ENCODE measurements around the gene ZNF865. TPM values are rescaled to one million over a fixed set of nuclear protein-coding genes. Genes with fewer than 3 reads are reported as not detected.

ZNF865 gene
- total RNA-seq, 2 donors from 2014 or later, result 18.4 to 21.0 TPM

DNA sequence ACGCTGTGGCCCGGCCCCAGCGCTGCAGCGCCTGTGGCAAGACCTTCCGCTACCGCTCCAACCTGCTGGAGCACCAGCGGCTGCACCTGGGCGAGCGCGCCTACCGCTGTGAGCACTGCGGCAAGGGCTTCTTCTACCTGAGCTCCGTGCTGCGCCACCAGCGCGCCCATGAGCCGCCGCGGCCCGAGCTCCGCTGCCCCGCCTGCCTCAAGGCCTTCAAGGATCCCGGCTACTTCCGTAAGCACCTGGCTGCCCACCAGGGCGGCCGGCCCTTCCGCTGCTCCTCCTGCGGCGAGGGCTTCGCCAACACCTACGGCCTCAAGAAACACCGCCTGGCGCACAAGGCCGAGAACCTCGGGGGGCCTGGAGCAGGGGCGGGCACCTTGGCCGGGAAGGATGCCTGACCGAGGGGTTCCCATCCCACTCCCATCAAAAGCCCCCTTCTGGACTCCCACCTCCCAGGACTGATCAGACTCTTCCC is 11.0 kb downstream of the ZNF865 start:
- no peaks in the 10 kb centered on the region for H3K9me3 ChIP-seq
- no peak overlapping the region for H3K4me3 ChIP-seq
- TF ChIP-seq, protein P1, sequence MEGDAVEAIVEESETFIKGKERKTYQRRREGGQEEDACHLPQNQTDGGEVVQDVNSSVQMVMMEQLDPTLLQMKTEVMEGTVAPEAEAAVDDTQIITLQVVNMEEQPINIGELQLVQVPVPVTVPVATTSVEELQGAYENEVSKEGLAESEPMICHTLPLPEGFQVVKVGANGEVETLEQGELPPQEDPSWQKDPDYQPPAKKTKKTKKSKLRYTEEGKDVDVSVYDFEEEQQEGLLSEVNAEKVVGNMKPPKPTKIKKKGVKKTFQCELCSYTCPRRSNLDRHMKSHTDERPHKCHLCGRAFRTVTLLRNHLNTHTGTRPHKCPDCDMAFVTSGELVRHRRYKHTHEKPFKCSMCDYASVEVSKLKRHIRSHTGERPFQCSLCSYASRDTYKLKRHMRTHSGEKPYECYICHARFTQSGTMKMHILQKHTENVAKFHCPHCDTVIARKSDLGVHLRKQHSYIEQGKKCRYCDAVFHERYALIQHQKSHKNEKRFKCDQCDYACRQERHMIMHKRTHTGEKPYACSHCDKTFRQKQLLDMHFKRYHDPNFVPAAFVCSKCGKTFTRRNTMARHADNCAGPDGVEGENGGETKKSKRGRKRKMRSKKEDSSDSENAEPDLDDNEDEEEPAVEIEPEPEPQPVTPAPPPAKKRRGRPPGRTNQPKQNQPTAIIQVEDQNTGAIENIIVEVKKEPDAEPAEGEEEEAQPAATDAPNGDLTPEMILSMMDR (IDR thresholded peaks at IDR 0.05), result no peak
- TF ChIP-seq POLR2AphosphoS5 (IDR thresholded peaks at IDR 0.05), result no peak
- TF ChIP-seq POLR2A (IDR thresholded peaks at IDR 0.05), result no peak
- H3K27ac ChIP-seq, result no peak overlapping the region
- WGBS, result 96% methylated on average over 38 of the region's 38 CpGs
- DNase-seq (ENCODE audit: low spot score), result no peak
- intact Hi-C loops (cut with DNase I), result no loop called here
- no peaks in the 10 kb centered on the region for H3K4me1 ChIP-seq (replicated peaks)
- peaks cover 6 to 19% of the 10 kb centered on the region in 2 donors for H3K36me3 ChIP-seq
- H3K27me3 ChIP-seq (replicated peaks; ENCODE audit: insufficient read depth), result no peaks in the 10 kb centered on the region

DNA sequence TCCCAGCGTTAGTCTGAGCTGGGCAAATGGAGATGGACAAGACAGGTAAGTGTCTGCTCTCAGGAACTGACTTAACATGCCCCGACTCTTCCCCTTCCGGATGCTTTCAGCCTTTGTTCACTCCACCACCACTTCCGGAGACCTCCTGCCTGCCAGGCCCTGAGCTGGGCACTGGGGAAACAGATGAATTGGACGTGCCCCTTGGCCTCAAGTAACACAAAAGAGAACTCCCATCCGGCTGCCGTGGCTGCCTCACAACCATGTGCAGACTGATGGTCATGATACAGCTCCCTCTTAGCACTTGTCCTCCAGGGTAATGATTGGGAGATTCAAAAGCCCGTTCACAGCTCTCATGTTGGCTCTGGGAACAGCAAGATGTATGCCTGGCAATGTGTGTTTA is 12.0 kb downstream of the ZNF865 start:
- TF ChIP-seq POLR2AphosphoS5 (IDR thresholded peaks at IDR 0.05) (no peak), POLR2A (IDR thresholded peaks at IDR 0.05) (no peak)
- TF ChIP-seq, protein P1 (IDR thresholded peaks at IDR 0.05), result no peak

DNA sequence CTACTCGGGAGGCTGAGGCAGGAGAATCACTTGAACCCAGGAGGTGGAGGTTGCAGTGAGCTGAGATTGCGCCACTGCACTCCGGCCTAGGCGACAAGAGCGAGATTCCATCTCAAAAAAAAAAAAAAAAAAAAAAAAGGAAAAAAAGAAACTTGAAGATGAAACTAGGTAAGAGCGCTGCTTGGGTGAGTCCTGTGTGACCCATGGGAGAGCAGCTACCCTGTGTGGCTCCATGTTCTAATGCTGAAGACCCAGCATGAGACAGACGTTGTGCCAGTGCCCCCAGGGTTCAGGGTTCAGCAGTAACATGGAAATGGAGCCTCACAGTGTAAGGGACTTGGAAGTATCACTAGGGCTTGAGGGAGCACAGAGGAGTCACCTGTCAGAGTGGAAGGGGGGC is 13.0 kb downstream of the ZNF865 start:
- H3K27ac ChIP-seq, result no peak overlapping the region
- 85% methylated on average over 7 of the region's 7 CpGs for WGBS
- no peaks in the 10 kb centered on the region for H3K4me1 ChIP-seq (replicated peaks)
- TF ChIP-seq, protein P1 (IDR thresholded peaks at IDR 0.05), result no peak
- no peak for TF ChIP-seq POLR2AphosphoS5 (IDR thresholded peaks at IDR 0.05)
- no peak for TF ChIP-seq POLR2A (IDR thresholded peaks at IDR 0.05)
- intact Hi-C loops (cut with DNase I), result no loop called here
- no peak overlapping the region for H3K4me3 ChIP-seq
- H3K27me3 ChIP-seq (replicated peaks; ENCODE audit: insufficient read depth), result no peaks in the 10 kb centered on the region
- no peak for DNase-seq (ENCODE audit: low spot score)
- no peaks in the 10 kb centered on the region for H3K9me3 ChIP-seq
- peaks cover 6 to 19% of the 10 kb centered on the region in 2 donors for H3K36me3 ChIP-seq

More for the DNA sequence above, 12.0 kb downstream of the ZNF865 start:
- H3K27ac ChIP-seq, result no peak overlapping the region
- H3K36me3 ChIP-seq, result peaks cover 6 to 19% of the 10 kb centered on the region in 2 donors
- H3K9me3 ChIP-seq, result no peaks in the 10 kb centered on the region
- intact Hi-C loops (cut with DNase I), result no loop called here
- WGBS, result 61% methylated on average over 8 of the region's 8 CpGs
- no peak overlapping the region for H3K4me3 ChIP-seq
- DNase-seq (ENCODE audit: low spot score), result no peak
- H3K27me3 ChIP-seq (replicated peaks; ENCODE audit: insufficient read depth), result no peaks in the 10 kb centered on the region
- H3K4me1 ChIP-seq (replicated peaks), result no peaks in the 10 kb centered on the region

DNA sequence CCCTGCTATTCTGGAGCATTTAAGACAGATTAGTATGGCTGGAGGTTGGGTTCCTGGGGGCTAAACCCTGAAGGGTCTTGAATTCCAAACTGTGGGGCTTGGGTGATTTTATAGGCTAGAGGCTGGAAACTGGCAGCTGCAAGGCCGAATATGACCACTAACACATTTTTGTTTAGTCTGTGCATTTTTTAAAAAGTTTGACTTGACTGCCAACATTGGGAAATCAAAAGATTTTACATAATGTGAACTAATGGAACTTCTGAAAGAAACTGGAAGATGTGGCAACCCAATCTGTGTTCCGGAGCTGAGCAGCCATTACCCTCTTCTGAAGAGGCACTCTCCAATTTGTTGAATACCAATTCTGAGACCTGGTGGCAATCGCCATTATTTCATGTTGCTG is 13.8 kb downstream of the ZNF865 start:
- WGBS, result 72% methylated on average over 3 of the region's 3 CpGs
- no peak for DNase-seq (ENCODE audit: low spot score)
- no peaks in the 10 kb centered on the region for H3K9me3 ChIP-seq
- intact Hi-C loops (cut with DNase I), result no loop called here
- no peaks in the 10 kb centered on the region for H3K27me3 ChIP-seq (replicated peaks; ENCODE audit: insufficient read depth)
- no peak overlapping the region for H3K27ac ChIP-seq
- TF ChIP-seq, protein P1 (IDR thresholded peaks at IDR 0.05), result no peak
- TF ChIP-seq POLR2A (IDR thresholded peaks at IDR 0.05) (no peak), POLR2AphosphoS5 (IDR thresholded peaks at IDR 0.05) (no peak)
- H3K4me3 ChIP-seq, result no peak overlapping the region
- no peaks in the 10 kb centered on the region for H3K4me1 ChIP-seq (replicated peaks)
- peaks cover 6 to 19% of the 10 kb centered on the region in 2 donors for H3K36me3 ChIP-seq

DNA sequence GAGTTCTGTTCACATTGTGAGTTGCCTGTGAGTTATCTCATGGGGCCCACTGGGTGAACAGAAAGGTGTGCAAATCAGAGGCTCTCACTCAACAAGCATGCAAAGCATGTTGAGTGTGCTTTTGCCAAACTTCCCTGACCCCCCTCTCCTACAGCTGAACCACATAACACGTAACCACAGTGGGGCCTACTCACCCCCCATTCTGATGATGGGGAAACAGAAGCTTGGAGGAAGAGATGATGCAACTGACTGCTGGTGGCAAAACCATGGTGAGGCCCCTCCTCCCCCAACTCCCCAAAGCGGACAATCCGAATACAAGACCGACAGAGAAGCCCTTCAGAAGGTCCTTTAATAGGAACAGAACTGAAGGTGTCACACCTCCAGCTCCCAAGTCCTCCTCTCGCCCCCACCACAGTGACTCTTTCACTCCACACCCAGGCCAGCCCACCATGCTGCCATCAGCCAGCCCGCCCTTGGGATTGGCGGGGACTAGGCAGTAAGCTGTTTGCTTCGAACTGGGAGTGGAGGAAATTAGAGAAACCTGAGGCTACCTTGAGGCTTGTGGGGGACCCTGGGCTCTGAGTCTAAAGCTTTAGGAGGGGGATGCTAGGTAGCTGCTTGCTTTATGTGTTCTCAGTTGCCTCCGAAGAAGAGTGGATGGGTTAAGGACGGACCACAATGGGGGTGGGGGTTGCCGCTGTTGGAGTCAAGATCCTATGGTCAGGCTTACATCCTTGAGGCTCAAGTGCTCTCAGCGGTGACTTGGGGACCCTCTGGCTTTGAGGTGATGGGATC is 15.2 kb downstream of the ZNF865 start:
- DNase-seq (ENCODE audit: low spot score), result no peak
- TF ChIP-seq POLR2AphosphoS5 (IDR thresholded peaks at IDR 0.05) (no peak), POLR2A (IDR thresholded peaks at IDR 0.05) (no peak)
- TF ChIP-seq, protein P1 (IDR thresholded peaks at IDR 0.05), result no peak
- intact Hi-C loops (cut with DNase I), result no loop called here
- H3K9me3 ChIP-seq, result no peaks in the 10 kb centered on the region
- peaks cover 6 to 12% of the 10 kb centered on the region in 2 donors for H3K36me3 ChIP-seq
- H3K27ac ChIP-seq, result no peak overlapping the region
- H3K4me3 ChIP-seq, result no peak overlapping the region
- no peaks in the 10 kb centered on the region for H3K27me3 ChIP-seq (replicated peaks; ENCODE audit: insufficient read depth)
- 88% methylated on average over 12 of the region's 12 CpGs for WGBS
- no peaks in the 10 kb centered on the region for H3K4me1 ChIP-seq (replicated peaks)
